ENCODE data around the gene MAP3K5.
A peak's percentile ranks its signal among the peaks of the same experiment; 100 is the strongest.
"Not testable (repeated sequence)": the region's sequence is repeated elsewhere in the genome, so short reads cannot be mapped to it uniquely, and the experiment has no call there.

Gene MAP3K5

GRCh38 chr6:136792095-136792409 is 225 bp downstream of the MAP3K5 start:
- DNase-seq = no peak

- peak; percentile 38 for DNase-seq
Observed at GRCh38 chr6:136791296-136792094, 782 bp downstream of the MAP3K5 start.

GRCh38 chr6:136790411-136791295 is 1.6 kb downstream of the MAP3K5 start:
- DNase-seq = no peak

GRCh38 chr6:136789440-136789839 is 2.8 kb downstream of the MAP3K5 start:
- DNase-seq = not testable (repeated sequence)

GRCh38 chr6:136788069-136788902 is 4.0 kb downstream of the MAP3K5 start:
- DNase-seq = no peak

- DNase-seq = no peak
Observed at GRCh38 chr6:136787726-136788068, 4.6 kb downstream of the MAP3K5 start.

- no peak for DNase-seq
Observed at GRCh38 chr6:136786658-136787057, 5.6 kb downstream of the MAP3K5 start.

- no peak for DNase-seq
Observed at GRCh38 chr6:136784910-136785746, 7.1 kb downstream of the MAP3K5 start.

GRCh38 chr6:136784271-136784664 is 8.0 kb downstream of the MAP3K5 start:
- DNase-seq = no peak

GRCh38 chr6:136783495-136784270 is 8.6 kb downstream of the MAP3K5 start:
- DNase-seq = no peak

- no peak for DNase-seq
Observed at GRCh38 chr6:136783021-136783420, 9.3 kb downstream of the MAP3K5 start.

GRCh38 chr6:136782021-136782770 is 10.1 kb downstream of the MAP3K5 start:
- DNase-seq = no peak

GRCh38 chr6:136780972-136781371 is 11.3 kb downstream of the MAP3K5 start:
- DNase-seq = no peak

GRCh38 chr6:136779682-136780081 is 12.6 kb downstream of the MAP3K5 start:
- DNase-seq = no peak

GRCh38 chr6:136777651-136778050 is 14.6 kb downstream of the MAP3K5 start:
- no peak for DNase-seq

GRCh38 chr6:136775548-136775947 is 16.7 kb downstream of the MAP3K5 start:
- DNase-seq = no peak

- DNase-seq = no peak
Observed at GRCh38 chr6:136775081-136775480, 17.2 kb downstream of the MAP3K5 start.

GRCh38 chr6:136774228-136775041 is 17.8 kb downstream of the MAP3K5 start:
- DNase-seq = no peak

GRCh38 chr6:136773473-136773796 is 18.8 kb downstream of the MAP3K5 start:
- DNase-seq = no peak
